Esophagus muscularis mucosa (tissue), 4 donors: ENCODE results near the gene RHNO1. TPM values are rescaled to one million over a fixed set of nuclear protein-coding genes. Genes with fewer than 3 reads are reported as not detected.

ENCODE experiments used
- DNase-seq: peaks from one replicate; pipeline ENCODE4 v3.0.0-alpha.2; 2017; ENCODE audit errors: extremely low spot score
- H3K27ac ChIP-seq, 4 donors: fragments of 200-600 bp; sonication (generic); replicated peaks in 1 of 4; 1 replicate in 3 of 4; 2 replicates in 1 of 4; pipeline ENCODE4 v1.5.1; 2016 to 2019; ENCODE audit warnings: mild to moderate bottlenecking in 1 of 4
- H3K27me3 ChIP-seq, 4 donors: fragments of 200-600 bp; sonication (generic); one replicate each; pipeline versions ENCODE4 v1.5.1 to v1.6.0; 2016 to 2019
- H3K36me3 ChIP-seq, 4 donors: fragments of 200-600 bp; sonication (generic); one replicate each; pipeline ENCODE4 v1.5.1; 2016 to 2019
- H3K4me1 ChIP-seq, 4 donors: fragments of 200-600 bp; sonication (generic); one replicate each; pipeline ENCODE4 v1.5.1; 2016 to 2019
- H3K4me3 ChIP-seq, 4 donors: fragments of 200-600 bp; sonication (generic); 1 replicate in 2 of 4; 2 replicates in 2 of 4; pipeline ENCODE4 v1.5.1; 2016 to 2019; ENCODE audit warnings: mild to moderate bottlenecking in 4 of 4, moderate library complexity in 1 of 4
- H3K9me3 ChIP-seq, 4 donors: fragments of 200-600 bp; sonication (generic); 1 replicate in 3 of 4; 2 replicates in 1 of 4; pipeline ENCODE4 v1.5.1; 2016 to 2019
- EP300 ChIP-seq: sonication (generic); formaldehyde crosslinking; IDR thresholded peaks from one replicate; pipeline ENCODE4 v1.6.1; 2017; ENCODE audit warnings: antibody characterized with exemption
- POLR2A ChIP-seq: fragments of 450-650 bp; IDR thresholded peaks from one replicate; pipeline ENCODE4 v1.6.1; 2017; ENCODE audit warnings: antibody characterized with exemption, moderate library complexity, mild to moderate bottlenecking, low read depth
- POLR2AphosphoS5 ChIP-seq, 2 donors: sonication (generic); formaldehyde crosslinking; IDR thresholded peaks; one replicate each; pipeline ENCODE4 v1.6.1; 2017; ENCODE audit warnings: antibody characterized with exemption in 2 of 2
- WGBS: methylation state at CpG from one replicate; pipeline ENCODE4 v1.1.5; 2018; 5-methylcytosine and 5-hydroxymethylcytosine counted together
- intact Hi-C: fragments of 100-400 bp; cut with DNase I; formaldehyde crosslinking; loops from one replicate; pipeline ENCODE4 v1.15.1; 2023
- total RNA-seq, 4 donors: library from RNA; depleted of rRNA; stranded (reverse); fragments of >200 nt; gene quantifications; one replicate each; pipeline versions ENCODE4 v1.1.0 to v1.2.1, GENCODE V29; 2016
- TF ChIP-seq, protein P1 (sequence below), 3 experiments: fragments of 200-600 bp in 2 of 3; fragments of 450-650 bp in 1 of 3; sonication (generic) in 2 of 3; IDR thresholded peaks; one replicate each; pipeline ENCODE4 v1.5.1; 2017 to 2019; ENCODE audit warnings: antibody characterized with exemption in 3 of 3, mild to moderate bottlenecking in 2 of 3, moderate library complexity in 1 of 3

Gene RHNO1
- total RNA-seq, 4 donors from 2014 or later = 7.1 to 9.7 (median 8.9) TPM

DNA sequence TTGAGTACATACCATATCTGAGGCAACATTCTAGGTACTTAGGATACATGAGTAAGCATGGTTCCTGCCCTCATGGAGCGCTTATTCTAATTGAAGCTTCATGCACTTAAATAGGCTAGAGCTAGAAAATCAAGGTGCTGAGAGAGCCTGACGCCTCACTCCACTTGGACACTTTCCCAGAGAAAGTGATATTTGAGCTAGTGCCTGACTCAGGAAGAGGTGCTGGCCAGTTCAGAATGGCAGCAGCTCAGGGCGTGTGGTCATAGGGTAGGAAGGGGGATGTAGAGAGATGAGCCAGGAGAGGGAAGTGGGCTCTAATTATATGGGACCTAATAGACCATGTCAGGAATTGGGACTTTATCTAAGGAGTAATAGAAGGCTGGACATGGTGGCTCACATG is 47.0 kb downstream of the RHNO1 start:
- intact Hi-C loops = no loop called here
- no peak overlapping the region for H3K27ac ChIP-seq
- H3K4me3 ChIP-seq = no peak overlapping the region
- peaks cover 25 to 94% (median 67%) of the 10 kb centered on the region in 4 donors for H3K36me3 ChIP-seq
- 74% methylated on average over 3 of the region's 3 CpGs for WGBS
- no peaks in the 10 kb centered on the region for H3K27me3 ChIP-seq
- TF ChIP-seq, protein P1, sequence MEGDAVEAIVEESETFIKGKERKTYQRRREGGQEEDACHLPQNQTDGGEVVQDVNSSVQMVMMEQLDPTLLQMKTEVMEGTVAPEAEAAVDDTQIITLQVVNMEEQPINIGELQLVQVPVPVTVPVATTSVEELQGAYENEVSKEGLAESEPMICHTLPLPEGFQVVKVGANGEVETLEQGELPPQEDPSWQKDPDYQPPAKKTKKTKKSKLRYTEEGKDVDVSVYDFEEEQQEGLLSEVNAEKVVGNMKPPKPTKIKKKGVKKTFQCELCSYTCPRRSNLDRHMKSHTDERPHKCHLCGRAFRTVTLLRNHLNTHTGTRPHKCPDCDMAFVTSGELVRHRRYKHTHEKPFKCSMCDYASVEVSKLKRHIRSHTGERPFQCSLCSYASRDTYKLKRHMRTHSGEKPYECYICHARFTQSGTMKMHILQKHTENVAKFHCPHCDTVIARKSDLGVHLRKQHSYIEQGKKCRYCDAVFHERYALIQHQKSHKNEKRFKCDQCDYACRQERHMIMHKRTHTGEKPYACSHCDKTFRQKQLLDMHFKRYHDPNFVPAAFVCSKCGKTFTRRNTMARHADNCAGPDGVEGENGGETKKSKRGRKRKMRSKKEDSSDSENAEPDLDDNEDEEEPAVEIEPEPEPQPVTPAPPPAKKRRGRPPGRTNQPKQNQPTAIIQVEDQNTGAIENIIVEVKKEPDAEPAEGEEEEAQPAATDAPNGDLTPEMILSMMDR (IDR thresholded peaks at IDR 0.05) = no peak
- TF ChIP-seq EP300 (no peak), POLR2AphosphoS5 (IDR thresholded peaks at IDR 0.05) (no peak), POLR2A (no peak)
- no peaks in the 10 kb centered on the region for H3K4me1 ChIP-seq
- DNase-seq = no peak
- no peaks in the 10 kb centered on the region for H3K9me3 ChIP-seq

DNA sequence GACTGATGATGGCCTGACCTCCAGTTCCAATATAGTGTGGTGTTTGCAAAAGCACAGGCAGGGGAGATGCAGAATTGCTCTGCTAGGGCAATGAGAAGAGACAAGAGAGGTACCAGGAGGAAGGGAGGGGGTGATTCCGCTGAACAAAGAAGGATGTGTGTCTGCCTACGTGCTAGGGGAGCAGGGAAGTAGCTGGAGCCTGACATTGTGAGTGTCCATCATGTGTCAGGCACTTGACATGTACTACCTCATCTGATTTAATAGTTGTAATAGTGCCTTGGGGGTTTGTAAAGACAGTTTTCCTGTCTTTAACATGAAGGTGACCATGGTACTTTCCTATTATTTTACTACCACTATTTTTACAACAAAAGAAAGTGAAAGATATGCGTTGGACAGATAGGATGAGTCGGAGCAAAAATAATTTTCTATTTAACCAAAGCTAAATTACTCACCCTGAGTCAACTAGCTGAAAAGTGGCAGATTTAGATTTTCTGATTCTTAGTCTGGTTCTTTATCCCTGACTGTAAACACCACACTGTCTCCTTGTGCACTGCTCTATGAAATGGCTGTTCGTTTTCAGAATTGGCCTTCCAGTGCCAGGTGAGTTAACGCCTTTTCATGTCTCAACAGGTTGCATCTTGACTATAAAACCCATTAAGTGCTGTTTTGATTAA is 48.4 kb downstream of the RHNO1 start:
- WGBS = 91% methylated on average over 6 of the region's 6 CpGs

DNA sequence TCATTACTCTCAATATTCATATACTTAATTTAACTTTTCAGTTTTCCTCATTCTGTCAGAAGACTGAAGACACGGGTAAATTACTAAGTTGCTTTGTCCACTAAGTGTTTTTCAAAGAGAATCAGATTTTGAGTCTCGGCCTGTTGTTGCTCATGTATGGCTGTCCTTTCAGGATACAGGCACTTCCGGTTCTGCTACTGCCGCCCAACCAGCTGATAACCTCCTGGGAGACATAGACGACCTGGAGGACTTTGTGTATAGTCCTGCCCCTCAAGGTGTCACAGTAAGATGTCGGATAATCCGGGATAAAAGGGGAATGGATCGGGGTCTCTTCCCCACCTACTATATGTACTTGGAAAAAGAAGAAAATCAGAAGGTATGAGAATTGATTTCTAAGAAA is 53.8 kb downstream of the RHNO1 start:
- Histone ChIP-seq H3K27ac (no peak overlapping the region), H3K4me3 (no peak overlapping the region), H3K27me3 (no peaks in the 10 kb centered on the region), H3K4me1 (no peaks in the 10 kb centered on the region), H3K9me3 (no peaks in the 10 kb centered on the region), H3K36me3 (peaks cover 47 to 98% (median 80%) of the 10 kb centered on the region in 4 donors)
- DNase-seq = no peak
- WGBS = 82% methylated on average over 8 of the region's 8 CpGs
- TF ChIP-seq, protein P1 (IDR thresholded peaks at IDR 0.05) = no peak
- TF ChIP-seq POLR2A (no peak), POLR2AphosphoS5 (IDR thresholded peaks at IDR 0.05) (no peak), EP300 (no peak)
- intact Hi-C loops = no loop called here

More for the DNA sequence above, 48.4 kb downstream of the RHNO1 start:
- no peak for DNase-seq
- Histone ChIP-seq H3K36me3 (peaks cover 30 to 98% (median 76%) of the 10 kb centered on the region in 4 donors), H3K27ac (no peak overlapping the region), H3K4me3 (no peak overlapping the region), H3K9me3 (no peaks in the 10 kb centered on the region), H3K4me1 (no peaks in the 10 kb centered on the region), H3K27me3 (no peaks in the 10 kb centered on the region)
- TF ChIP-seq EP300 (no peak), POLR2AphosphoS5 (IDR thresholded peaks at IDR 0.05) (no peak), POLR2A (no peak)
- TF ChIP-seq, protein P1 (IDR thresholded peaks at IDR 0.05) = no peak
- intact Hi-C loops = no loop called here

DNA sequence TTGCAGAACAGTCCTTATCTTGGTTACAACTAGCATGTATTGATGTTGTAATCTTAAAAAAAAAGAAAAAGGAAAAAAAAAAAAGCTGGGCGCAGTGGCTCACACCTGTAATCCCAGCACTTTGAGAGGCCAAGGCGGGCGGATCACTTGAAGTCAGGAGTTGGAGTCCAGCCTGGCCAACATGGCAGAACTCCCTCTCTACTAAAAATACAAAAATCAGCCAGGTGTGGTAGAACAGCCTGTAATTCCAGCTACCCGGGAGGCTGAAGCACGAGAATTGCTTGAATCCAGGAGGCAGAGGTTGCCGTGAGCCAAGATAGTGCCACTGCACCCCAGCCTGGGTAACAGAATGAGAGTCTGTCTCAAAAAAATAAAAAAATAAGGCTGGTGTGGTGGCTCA is 56.6 kb downstream of the RHNO1 start:
- Histone ChIP-seq H3K4me1 (no peaks in the 10 kb centered on the region), H3K9me3 (no peaks in the 10 kb centered on the region), H3K27ac (no peak overlapping the region), H3K36me3 (peaks cover 41 to 97% (median 74%) of the 10 kb centered on the region in 4 donors), H3K4me3 (no peak overlapping the region), H3K27me3 (no peaks in the 10 kb centered on the region)
- intact Hi-C loops = no loop called here
- TF ChIP-seq POLR2A = no peak
- 95% methylated on average over 6 of the region's 6 CpGs for WGBS
- DNase-seq = no peak

DNA sequence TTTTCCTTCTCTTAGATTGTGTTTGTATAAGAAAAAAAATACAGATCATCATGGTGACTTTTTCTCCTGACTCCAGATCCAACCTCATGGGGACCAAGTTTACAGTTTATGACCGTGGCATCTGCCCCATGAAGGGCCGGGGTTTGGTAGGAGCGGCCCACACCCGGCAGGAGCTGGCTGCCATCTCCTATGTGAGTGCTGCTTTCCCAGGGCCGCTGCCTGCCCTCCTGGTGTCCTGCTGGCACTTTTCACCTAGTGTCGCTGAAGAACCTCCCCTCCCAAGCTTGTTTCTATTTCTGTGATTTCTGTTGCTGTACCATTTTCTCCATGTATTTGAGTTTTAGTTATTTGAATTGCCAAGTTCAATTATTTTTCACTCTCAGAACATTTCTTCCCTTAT is 57.3 kb downstream of the RHNO1 start:
- Histone ChIP-seq H3K36me3 (peaks cover 46 to 97% (median 80%) of the 10 kb centered on the region in 4 donors), H3K4me1 (no peaks in the 10 kb centered on the region), H3K27me3 (no peaks in the 10 kb centered on the region), H3K4me3 (no peak overlapping the region), H3K27ac (no peak overlapping the region), H3K9me3 (no peaks in the 10 kb centered on the region)
- no peak for DNase-seq
- intact Hi-C loops = no loop called here
- no peak for TF ChIP-seq EP300
- TF ChIP-seq, protein P1 (IDR thresholded peaks at IDR 0.05) = no peak
- TF ChIP-seq POLR2AphosphoS5 (IDR thresholded peaks at IDR 0.05) = no peak
- TF ChIP-seq POLR2A = no peak
- WGBS = 89% methylated on average over 6 of the region's 6 CpGs
